SKM-1 (cell line): ENCODE measurements around the gene TERT.
"Not testable (repeated sequence)": the region's sequence is repeated elsewhere in the genome, so short reads cannot be mapped to it uniquely, and the experiment has no call there.

Experiments
- DNase-seq: peaks from one replicate; lab custom pipeline; 2025; ENCODE audit not compliant: unreplicated experiment; lab: John Stamatoyannopoulos, UW

Gene TERT

DNA sequence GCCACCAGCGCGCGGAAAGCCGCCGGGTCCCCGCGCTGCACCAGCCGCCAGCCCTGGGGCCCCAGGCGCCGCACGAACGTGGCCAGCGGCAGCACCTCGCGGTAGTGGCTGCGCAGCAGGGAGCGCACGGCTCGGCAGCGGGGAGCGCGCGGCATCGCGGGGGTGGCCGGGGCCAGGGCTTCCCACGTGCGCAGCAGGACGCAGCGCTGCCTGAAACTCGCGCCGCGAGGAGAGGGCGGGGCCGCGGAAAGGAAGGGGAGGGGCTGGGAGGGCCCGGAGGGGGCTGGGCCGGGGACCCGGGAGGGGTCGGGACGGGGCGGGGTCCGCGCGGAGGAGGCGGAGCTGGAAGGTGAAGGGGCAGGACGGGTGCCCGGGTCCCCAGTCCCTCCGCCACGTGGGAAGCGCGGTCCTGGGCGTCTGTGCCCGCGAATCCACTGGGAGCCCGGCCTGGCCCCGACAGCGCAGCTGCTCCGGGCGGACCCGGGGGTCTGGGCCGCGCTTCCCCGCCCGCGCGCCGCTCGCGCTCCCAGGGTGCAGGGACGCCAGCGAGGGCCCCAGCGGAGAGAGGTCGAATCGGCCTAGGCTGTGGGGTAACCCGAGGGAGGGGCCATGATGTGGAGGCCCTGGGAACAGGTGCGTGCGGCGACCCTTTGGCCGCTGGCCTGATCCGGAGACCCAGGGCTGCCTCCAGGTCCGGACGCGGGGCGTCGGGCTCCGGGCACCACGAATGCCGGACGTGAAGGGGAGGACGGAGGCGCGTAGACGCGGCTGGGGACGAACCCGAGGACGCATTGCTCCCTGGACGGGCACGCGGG lies at the start of gene TERT:
TSS of gene TERT (minus strand) at position 234 of the 815 bp plus-strand sequence. CDS start at position 155, 79 bp downstream.
- DNase-seq, result no peak

DNA sequence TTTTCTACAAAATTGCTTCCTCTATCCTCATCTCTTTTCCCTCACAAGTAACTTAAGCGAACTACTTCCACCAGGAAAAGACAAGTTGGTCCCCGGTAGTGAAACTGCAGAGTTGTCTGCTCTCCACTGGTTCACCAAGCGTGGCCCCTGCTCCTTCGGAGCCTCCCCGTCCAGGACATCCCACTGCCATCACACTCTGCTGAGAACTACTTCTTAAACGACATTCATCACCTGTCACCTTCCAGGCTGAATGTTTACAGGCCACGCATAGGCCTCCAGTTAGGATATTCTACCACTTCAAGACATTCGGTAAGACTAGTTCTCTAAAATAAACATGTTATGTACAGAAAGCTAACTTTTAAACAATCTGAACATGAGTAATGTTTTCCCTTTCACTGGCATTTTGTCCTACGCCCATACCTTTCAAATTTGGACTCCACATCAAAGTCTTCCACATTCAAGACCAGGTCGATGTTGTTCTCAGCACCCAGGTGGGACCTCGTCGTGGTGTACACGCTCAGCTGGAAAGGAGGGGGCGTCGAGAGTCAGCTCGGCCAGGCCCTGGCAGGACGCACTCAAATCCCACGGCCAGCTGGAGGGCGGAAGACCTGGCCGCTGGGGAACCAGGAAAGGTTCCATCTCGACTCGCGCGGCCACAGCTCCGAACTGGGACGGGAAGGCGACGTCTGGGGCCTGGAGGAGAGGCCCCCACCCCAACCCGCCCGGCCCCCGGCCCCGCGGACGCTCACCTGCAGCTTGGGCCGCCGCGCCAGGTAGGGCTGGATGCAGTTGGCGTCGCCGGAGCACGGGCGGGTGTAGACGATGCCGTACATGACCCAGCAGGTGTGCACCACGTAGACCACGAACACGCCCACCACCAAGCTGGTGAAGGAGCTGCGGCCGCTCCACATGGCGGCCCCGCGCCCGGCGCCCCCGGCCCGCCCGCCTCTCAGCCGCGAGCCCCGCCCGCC lies 49.3 kb upstream of the TERT start:
- DNase-seq, result no peak

DNA sequence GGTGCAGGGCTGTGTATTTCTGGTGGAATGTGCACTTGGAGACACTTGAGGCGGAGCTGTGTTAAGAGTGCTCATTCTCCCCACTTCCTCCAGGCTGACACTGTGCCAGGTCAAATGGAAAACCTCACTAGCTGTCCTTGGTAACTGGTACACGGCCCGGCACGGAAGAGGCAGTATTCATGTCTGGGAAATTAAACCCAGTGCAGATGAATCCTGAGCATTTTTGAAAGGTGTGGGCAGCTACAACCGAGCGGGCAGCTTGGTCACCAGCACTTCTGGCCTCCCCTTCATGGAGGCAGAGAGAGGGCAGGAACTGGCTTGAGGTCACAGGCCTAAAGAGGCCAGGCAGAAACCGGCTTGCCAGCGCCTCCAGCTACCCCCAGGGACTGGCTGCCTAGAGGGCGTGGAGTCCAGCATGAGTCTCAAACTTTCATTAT lies 48.5 kb upstream of the TERT start:
- DNase-seq, result no peak

DNA sequence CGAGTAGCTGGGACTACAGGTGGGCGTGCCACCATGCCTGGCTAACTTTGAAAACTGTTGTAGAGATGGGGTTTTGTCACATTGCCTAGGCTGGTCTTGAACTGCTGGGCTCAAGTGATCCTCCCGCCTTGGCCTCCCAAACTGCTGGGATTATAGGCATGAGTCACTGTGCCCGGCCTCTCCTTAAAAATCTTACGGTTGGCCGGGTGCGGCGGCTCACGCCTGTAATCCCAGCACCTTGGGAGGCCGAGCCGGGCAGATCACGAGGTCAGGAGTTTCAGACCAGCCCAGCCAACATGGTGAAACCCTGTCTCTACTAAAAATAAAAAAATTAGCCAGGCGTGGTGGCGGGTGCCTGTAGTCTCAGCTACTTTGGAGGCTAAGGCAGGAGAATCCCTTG lies 47.8 kb upstream of the TERT start:
- DNase-seq, result not testable (repeated sequence)

DNA sequence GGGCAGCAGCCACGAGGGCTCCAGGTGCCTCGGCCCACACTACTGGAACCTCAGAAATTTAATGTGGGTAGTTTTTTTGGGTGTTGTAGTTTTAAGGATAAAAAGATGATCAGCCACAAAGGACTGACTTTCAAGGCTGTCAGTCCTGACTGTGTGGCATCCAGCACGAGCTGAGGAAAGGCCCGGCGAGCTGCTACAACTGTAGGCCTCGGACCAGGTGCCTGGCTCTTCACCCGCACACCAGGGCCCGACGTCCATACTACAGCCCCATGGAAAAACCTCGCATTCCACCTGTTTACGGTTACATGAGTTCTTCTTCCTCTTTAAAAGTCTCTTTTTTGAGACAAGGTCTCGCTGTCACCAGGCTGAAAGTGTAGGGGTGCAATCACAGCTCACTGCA lies 47.4 kb upstream of the TERT start:
- no peak for DNase-seq

DNA sequence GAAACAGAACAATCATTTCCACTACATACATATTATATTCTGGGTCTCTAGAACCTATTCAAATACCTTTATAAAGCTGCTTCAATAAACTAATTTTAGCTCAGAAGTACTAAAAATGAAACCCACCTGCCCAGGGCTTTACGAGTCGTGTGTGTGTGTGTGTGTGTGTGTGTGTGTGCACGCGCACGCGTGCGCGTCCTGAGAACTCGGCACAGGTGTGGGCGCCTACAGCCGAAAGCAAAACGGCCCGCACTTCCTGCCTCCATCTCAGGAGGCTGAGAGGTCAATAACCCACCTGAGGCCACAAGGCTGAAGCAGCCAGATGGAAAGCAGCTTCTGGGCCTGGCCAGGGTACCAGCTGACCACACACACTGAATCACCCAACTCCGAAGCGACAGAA lies 47.0 kb upstream of the TERT start:
- DNase-seq, result no peak

DNA sequence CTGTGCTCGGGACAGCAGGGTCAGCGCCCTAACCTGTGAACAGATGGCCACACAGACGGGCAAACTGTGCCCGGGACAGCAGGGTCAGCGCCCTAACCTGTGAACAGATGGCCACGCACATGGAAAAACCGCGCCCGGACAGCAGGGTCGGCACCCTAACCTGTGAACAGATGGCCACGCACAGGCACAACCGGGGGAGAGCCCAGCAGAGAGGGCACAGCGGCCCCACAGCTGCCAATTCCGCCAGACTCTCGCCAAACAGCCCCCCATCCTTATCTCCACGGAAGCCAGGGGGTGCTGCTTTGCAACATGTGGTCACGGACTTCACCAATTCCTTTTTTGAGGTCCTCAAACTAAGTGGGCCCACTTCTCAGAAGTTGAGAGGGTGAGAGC lies 44.9 kb upstream of the TERT start:
- not testable (repeated sequence) for DNase-seq

DNA sequence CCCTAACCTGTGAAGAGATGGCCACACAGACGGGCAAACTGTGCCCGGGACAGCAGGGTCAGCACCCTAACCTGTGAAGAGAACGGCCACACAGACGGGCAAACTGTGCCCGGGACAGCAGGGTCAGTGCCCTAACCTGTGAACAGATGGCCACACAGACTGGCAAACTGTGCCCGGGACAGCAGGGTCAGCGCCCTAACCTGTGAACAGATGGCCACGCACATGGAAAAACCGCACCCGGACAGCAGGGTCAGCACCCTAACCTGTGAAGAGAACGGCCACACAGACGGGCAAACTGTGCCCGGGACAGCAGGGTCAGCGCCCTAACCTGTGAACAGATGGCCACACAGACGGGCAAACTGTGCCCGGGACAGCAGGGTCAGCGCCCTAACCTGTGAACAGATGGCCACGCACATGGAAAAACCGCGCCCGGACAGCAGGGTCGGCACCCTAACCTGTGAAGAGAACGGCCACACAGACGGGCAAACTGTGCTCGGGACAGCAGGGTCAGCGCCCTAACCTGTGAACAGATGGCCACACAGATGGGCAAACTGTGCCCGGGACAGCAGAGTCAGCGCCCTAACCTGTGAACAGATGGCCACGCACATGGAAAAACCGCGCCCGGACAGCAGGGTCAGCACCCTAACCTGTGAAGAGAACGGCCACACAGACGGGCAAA lies 44.4 kb upstream of the TERT start:
- DNase-seq, result not testable (repeated sequence)

DNA sequence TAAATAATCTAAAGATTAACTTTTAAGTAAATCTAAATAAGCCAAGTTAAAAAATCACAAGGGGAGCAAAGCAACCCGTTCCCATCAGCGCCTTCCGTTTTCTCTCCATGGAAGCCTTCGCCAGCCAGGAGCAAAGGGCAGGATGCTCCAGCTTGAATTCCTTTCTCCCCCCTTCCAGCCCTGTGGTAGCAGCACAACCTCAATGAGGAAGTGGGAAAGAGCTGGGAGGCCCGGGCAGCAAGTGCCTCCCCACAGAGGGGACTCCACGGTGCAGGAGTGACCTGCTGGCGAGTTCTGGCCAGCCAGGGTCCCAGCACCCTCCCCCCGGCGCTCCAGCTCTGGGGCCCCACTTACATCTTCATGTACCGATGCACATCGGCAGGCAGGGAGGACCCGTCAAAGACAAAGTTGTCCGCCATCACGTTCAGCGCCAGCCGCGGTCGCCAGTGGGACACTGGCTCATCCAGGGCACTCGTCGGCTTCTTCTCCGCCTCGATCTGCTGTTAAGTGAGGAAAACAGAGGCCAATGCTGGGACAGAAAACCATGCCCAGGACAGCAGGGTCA lies 43.7 kb upstream of the TERT start:
- DNase-seq, result no peak

DNA sequence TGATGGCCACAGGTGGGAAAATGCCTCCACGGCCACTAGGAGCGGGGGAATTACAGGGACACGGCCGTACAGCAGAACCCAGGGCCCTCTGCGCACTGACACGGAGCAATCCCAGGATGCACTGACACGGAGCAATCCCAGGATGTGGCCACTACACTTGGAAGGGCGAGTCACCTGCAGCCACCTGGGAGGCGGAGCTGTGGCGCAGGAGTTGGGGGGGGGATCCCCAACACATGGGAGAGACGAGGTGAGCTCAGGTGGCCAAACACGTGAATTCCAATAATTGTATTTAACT lies 43.3 kb upstream of the TERT start:
- no peak for DNase-seq

DNA sequence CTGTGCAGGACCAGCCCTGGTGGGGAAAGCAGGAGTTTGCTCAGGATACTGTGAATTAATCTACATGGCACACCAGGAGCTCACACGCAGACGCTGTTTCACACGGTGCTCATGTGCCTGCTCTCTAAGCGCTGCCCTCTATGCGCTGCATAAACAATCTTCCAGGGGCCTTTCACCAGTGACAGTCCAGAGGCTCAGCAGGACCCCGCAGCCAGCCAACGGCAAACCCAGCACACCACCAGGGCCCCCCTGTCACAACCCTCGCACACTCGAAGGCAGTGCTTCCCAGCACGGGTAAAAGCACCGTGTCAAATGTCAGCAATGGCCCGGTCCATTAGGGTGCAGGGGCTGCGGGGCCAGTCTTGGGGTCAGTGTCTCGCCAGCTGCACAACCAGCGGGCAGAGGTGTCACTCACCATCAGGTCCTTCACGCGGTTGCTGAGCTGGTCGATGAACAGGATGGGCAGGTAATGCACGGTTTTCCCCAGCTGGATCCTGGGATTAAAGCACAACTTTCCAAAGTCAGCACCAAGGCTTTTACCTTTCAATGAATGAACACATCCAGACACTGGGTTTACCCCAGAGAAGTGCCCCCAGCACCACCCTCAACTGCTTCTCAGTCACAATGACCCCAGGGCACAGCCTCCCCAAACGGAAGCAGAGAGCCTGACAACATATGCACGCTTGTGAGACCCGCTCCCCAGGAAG lies 42.8 kb upstream of the TERT start:
- no peak for DNase-seq

DNA sequence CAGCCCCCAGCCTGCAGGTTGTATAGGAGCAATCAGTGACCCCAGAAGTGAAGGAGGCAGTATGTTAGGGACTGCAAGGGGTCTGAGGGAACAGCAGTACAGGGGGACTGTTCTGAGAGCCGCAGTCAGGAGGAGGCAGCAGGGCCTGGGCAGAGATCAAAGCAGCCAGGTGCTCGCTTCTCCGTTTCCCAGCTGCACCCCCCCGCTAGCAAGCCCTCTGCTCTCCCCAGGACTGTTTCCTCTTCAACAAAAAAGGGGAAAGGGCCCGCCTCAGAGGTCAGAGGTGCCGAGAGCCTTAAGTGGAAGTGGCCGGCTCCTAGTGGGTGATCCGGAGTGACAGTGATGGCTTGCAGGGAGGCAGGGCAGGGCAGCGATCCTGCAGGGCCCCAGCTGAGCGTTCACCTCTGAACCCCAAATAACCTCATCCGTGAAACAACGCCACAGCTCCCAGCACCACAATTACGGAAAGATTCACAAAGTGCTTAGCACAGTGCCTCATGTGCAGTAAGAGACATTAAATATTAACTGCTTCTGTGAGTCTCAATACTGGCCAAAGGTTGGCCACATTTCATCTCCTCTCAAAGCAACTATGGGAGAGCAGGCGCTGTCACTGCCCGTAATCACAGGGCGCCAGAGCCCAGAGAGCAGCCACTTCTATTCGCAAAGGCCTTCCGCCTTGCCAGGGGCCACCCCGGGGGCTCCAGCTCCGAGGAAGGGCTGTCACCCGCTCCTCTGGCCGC lies 42.1 kb upstream of the TERT start:
- no peak for DNase-seq

DNA sequence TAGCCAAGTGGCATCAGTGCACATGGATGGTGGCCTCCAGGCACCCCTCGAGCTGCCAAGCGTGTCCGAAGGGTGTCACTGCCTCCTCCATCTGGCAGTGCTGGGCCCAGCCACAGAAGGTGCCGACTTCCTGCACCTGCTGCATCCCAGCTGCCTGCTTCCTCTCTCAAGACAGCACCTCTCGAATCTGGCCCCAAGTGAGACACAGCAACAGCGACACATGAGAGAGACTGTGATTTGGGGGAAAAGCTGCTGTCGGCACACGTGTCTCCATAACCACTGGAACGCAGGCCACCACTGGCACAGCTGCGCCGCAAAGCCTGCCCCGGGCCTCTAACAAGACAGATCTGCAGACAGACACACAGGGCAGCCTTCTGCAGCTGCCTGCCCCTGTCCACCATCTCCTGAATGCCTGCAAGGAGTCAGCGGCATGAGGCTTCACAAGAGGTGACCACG lies 41.3 kb upstream of the TERT start:
- no peak for DNase-seq

DNA sequence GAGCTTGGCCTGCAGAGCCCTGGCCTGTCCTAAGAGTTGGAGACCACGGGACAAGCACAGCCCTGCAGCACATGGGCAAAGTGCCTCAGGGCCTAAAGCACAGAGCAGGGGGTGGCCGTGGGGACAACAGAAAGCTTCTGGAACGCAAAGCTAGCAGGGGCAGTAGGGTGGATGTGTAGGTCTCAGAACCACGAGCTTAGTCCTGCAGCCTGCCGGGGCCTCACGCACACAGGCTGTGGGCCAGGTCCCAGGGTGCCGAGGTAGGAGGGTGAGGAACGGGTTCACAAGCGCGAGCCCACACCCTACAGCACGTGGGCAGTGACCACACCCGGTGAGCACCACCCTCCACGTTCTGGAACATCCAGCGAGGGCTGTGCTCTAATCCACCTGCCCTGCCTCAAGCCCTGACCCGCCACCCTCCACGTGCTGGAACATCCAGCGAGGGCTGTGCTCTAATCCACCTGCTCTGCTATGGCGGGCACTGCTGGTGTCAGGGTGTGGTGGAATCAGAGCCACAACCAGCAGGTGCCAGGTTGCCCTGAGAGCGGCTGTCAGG lies 40.8 kb upstream of the TERT start:
- DNase-seq, result no peak

DNA sequence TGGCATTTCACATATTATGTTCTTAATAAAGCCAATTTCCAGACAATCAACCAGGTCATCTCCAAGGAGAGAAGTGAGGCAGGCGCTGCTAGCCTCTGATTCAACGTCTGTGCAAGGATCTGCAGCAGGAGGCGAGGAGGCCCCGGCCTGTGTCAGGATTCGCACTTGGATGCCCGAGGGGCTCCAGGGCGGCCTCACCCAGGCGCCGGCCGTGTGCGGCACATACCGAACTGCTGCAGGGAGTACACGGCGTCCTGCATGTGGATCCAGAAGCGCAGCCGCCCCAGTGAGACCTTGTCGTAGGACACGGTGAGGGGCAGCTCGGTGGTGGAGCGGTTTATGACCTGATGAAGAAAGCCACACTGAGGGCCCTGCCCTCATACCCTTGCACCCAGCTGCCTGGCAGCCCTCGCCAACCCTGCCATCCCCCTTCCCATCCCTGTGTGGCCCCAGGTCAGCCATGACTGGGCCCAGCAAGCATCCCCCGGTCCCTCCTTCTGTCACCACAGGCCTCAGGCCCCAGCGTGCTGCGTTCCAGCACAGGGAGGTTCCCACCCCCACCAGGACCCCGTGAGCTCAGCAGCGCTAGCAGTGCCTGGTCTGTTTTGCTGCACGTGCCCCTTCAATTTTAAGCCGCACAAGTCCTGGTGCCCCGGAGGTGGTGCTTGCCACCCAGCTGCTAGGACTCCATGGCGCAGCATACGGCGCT lies 40.1 kb upstream of the TERT start:
- DNase-seq, result no peak

DNA sequence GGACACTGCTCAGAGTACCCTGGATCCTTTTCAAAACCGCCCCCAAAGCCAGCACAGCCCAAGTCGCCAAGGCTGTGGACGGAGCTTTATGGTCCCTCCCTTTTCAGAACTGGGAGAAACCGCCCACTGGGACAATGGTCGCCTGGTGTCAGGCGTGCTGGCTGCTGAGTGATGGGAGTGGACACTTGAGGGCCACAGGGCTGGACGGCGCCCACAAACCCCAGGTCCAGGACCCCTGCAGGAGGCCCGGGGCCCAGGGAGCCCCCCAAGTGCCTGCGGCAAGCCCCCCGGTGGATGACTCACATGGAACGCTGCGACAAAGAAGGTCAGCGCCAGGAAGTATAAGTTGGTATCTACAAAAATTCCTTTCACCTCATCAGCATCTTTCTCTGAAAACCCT lies 39.1 kb upstream of the TERT start:
- no peak for DNase-seq

DNA sequence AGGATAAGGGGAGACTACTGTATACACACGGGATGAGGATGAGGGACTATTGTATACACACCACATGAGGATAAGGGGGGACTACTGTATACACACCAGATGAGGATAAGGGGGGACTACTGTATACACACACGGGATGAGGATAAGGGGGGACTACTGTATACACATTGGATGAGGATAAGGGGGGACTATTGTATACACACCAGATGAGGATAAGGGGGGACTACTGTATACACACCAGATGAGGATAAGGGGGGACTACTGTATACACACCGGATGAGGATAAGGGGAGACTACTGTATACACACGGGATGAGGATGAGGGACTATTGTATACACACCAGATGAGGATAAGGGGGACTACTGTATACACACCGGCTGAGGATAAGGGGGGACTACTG lies 38.4 kb upstream of the TERT start:
- not testable (repeated sequence) for DNase-seq

DNA sequence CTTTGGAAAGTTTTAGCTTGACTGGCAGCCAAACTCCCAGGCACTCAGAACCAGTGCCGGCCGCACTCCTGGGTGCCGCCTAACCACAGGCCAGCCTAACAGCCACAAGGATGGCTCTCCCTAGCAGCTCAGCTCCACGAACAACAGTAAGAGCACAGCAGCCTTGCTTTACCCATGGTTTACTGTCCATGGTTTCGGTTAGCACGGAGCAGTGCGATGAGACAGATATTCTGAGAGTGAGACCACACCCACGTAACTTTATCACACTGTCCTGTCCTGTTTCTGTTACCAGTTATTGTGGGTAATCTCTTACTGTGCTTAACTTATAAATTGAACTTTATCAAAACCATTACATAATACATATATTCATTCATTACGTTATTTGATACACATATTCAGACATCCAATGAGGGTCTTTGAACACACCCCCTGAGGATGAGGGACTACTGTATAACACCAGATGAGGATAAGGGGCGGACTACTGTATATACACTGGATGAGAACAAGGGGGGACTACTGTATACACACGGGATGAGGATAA lies 37.7 kb upstream of the TERT start:
- no peak for DNase-seq
